Astrocyte (in vitro differentiated cells and primary cell): ENCODE measurements around the gene PRR5. TPM values are rescaled to one million over a fixed set of nuclear protein-coding genes. Genes with fewer than 3 reads are reported as not detected.

Source experiments
- DNase-seq: peaks from one replicate; pipeline ENCODE4 v3.0.0-alpha.2; 2010; ENCODE audit warnings: low read depth
- FAIRE-seq: peaks from 2 replicates; lab custom pipeline; 2011; peaks lifted over from hg19 to GRCh38; lab: Jason Lieb, UNC
- H2AFZ ChIP-seq: 2 replicates; pipeline ENCODE4 v1.6.0; 2012; ENCODE audit warnings: low read depth, low read length, inconsistent platforms
- H3K27ac ChIP-seq: 2 replicates; pipeline ENCODE4 v1.5.1; 2011; ENCODE audit warnings: low read depth, low read length, inconsistent platforms
- H3K27me3 ChIP-seq: 2 replicates; pipeline ENCODE4 v1.6.0; 2011; ENCODE audit warnings: low read length, inconsistent platforms; ENCODE audit not compliant: insufficient read depth
- H3K36me3 ChIP-seq: 2 replicates; pipeline ENCODE4 v1.5.1; 2011; ENCODE audit warnings: low read length, inconsistent platforms; ENCODE audit not compliant: insufficient read depth
- H3K4me1 ChIP-seq: 2 replicates; pipeline ENCODE4 v1.5.1; 2011; ENCODE audit warnings: low read length, inconsistent platforms; ENCODE audit not compliant: insufficient read depth
- H3K4me2 ChIP-seq: 2 replicates; pipeline ENCODE4 v1.6.0; 2012; ENCODE audit warnings: low read length, inconsistent platforms
- H3K4me3 ChIP-seq: 2 replicates; pipeline ENCODE4 v1.5.1; 2011; ENCODE audit warnings: low read depth, mild to moderate bottlenecking, low read length, inconsistent platforms; ENCODE audit not compliant: insufficient read depth
- H3K79me2 ChIP-seq: 2 replicates; pipeline ENCODE4 v1.6.0; 2012; ENCODE audit warnings: mild to moderate bottlenecking, low read length, inconsistent platforms; ENCODE audit not compliant: insufficient read depth
- H3K9ac ChIP-seq: 2 replicates; pipeline ENCODE4 v1.6.0; 2012; ENCODE audit warnings: mild to moderate bottlenecking, low read length, inconsistent platforms
- H3K9me3 ChIP-seq: 2 replicates; pipeline ENCODE4 v1.5.1; 2012; ENCODE audit warnings: low read depth, mild to moderate bottlenecking, low read length, inconsistent platforms; ENCODE audit not compliant: insufficient read depth
- H4K20me1 ChIP-seq: 2 replicates; pipeline ENCODE4 v1.6.0; 2012; ENCODE audit warnings: low read length, inconsistent platforms; ENCODE audit not compliant: insufficient read depth
- H3K27ac Mint-ChIP-seq: one replicate; pipeline ENCODE4 v1.8.0; 2021; ENCODE audit warnings: mild to moderate bottlenecking, mixed read lengths; ENCODE audit not compliant: unreplicated experiment
- H3K27me3 Mint-ChIP-seq: one replicate; pipeline ENCODE4 v1.8.0; 2021; ENCODE audit warnings: low read depth, mixed read lengths; ENCODE audit not compliant: unreplicated experiment
- H3K36me3 Mint-ChIP-seq: one replicate; pipeline ENCODE4 v1.8.0; 2021; ENCODE audit warnings: low read depth, mixed read lengths; ENCODE audit not compliant: unreplicated experiment
- H3K4me1 Mint-ChIP-seq: one replicate; pipeline ENCODE4 v1.8.0; 2021; ENCODE audit warnings: low read depth, mixed read lengths; ENCODE audit not compliant: unreplicated experiment
- H3K4me3 Mint-ChIP-seq: one replicate; pipeline ENCODE4 v1.8.0; 2021; ENCODE audit warnings: mild to moderate bottlenecking, moderate library complexity, mixed read lengths; ENCODE audit not compliant: unreplicated experiment
- H3K9me3 Mint-ChIP-seq: one replicate; pipeline ENCODE4 v1.8.0; 2021; ENCODE audit warnings: mild to moderate bottlenecking, mixed read lengths; ENCODE audit not compliant: unreplicated experiment
- EZH2 ChIP-seq: IDR thresholded peaks from 2 replicates; pipeline ENCODE4 v1.6.1; 2012; ENCODE audit warnings: mild to moderate bottlenecking, low read length, inconsistent platforms; ENCODE audit not compliant: insufficient read depth
- total RNA-seq: library from RNA; stranded (reverse); gene quantifications from 2 replicates; pipeline ENCODE4 v1.2.1, GENCODE V29; 2021
- TF ChIP-seq, protein P1 (sequence below): IDR thresholded peaks from 2 replicates; pipeline ENCODE4 v1.5.1; 2011; ENCODE audit warnings: low read depth, mild to moderate bottlenecking, inconsistent platforms, low read length, moderate library complexity; ENCODE audit not compliant: insufficient read depth

Gene PRR5
- total RNA-seq, 1 donor from 2014 or later, result 23.6 TPM

DNA sequence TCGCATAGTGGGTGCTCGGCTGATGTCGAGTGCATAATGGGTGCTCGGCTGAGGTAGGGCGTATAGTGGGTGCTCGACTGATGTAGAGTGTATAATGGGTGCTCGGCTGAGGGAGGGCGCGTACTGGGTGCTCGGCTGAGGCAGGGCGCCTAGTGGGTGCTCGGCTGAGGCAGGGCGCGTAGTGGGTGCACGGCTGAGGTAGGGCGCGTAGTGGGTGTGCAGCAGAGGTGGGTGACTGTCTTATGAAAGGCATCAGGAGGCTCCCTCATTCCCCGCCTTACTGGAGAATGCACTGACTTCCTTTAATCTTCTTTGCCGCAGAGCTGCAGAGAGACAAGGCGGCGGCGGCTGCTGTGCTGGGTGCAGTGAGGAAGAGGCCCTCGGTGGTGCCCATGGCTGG is 84.1 kb downstream of the PRR5 start:
- H3K27me3 Mint-ChIP-seq, result no peaks in the 10 kb centered on the region
- Histone ChIP-seq H2AFZ (no peak overlapping the region), H3K9ac (no peak overlapping the region), H4K20me1 (no peaks in the 10 kb centered on the region), H3K27me3 (no peaks in the 10 kb centered on the region), H3K4me2 (no peak overlapping the region), H3K4me1 (no peaks in the 10 kb centered on the region), H3K9me3 (no peaks in the 10 kb centered on the region), H3K27ac (no peak overlapping the region), H3K4me3 (no peak overlapping the region), H3K79me2 (no peaks in the 10 kb centered on the region), H3K36me3 (no peaks in the 10 kb centered on the region)
- no peak for TF ChIP-seq EZH2
- TF ChIP-seq, protein P1, sequence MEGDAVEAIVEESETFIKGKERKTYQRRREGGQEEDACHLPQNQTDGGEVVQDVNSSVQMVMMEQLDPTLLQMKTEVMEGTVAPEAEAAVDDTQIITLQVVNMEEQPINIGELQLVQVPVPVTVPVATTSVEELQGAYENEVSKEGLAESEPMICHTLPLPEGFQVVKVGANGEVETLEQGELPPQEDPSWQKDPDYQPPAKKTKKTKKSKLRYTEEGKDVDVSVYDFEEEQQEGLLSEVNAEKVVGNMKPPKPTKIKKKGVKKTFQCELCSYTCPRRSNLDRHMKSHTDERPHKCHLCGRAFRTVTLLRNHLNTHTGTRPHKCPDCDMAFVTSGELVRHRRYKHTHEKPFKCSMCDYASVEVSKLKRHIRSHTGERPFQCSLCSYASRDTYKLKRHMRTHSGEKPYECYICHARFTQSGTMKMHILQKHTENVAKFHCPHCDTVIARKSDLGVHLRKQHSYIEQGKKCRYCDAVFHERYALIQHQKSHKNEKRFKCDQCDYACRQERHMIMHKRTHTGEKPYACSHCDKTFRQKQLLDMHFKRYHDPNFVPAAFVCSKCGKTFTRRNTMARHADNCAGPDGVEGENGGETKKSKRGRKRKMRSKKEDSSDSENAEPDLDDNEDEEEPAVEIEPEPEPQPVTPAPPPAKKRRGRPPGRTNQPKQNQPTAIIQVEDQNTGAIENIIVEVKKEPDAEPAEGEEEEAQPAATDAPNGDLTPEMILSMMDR, result no peak
- no peak overlapping the region for H3K27ac Mint-ChIP-seq
- no peak for DNase-seq
- H3K36me3 Mint-ChIP-seq, result peaks cover 2% of the 10 kb centered on the region
- H3K9me3 Mint-ChIP-seq, result no peaks in the 10 kb centered on the region
- FAIRE-seq, result no peak
- H3K4me1 Mint-ChIP-seq, result no peaks in the 10 kb centered on the region
- no peak overlapping the region for H3K4me3 Mint-ChIP-seq

DNA sequence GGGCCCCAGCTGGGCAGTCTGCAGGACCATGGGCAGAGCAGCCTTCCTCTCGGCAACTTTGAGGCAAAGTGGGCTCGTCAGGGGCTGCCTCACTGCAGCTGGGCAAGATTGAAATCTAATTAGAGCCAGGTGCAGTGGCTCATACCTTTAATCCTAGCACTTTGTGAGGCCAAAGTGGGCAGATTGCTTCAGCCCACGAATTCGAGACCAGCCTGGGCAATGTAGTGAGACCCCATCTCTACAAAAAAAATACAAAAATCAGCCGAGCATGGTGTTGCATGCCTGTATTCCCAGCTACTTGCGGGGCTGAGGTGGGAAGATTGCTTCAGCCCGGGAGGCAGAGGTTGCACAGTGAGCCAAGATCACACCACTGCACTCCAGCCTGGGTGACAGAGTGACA is 84.6 kb downstream of the PRR5 start:
- Histone ChIP-seq H3K9me3 (no peaks in the 10 kb centered on the region), H3K36me3 (no peaks in the 10 kb centered on the region), H3K9ac (no peak overlapping the region), H4K20me1 (no peaks in the 10 kb centered on the region), H3K4me3 (no peak overlapping the region), H3K27me3 (no peaks in the 10 kb centered on the region), H3K79me2 (no peaks in the 10 kb centered on the region), H3K27ac (no peak overlapping the region), H3K4me1 (no peaks in the 10 kb centered on the region), H3K4me2 (no peak overlapping the region), H2AFZ (no peak overlapping the region)
- DNase-seq (no peak), FAIRE-seq (no peak)
- no peak for TF ChIP-seq EZH2
- TF ChIP-seq, protein P1, result no peak
- Mint-ChIP-seq H3K27me3 (no peaks in the 10 kb centered on the region), H3K36me3 (peaks cover 2% of the 10 kb centered on the region), H3K9me3 (no peaks in the 10 kb centered on the region), H3K4me3 (no peak overlapping the region), H3K27ac (no peak overlapping the region), H3K4me1 (no peaks in the 10 kb centered on the region)

Other genes starting within 250 kb of the PRR5 start
- gene RTL6, start 204.0 kb upstream of the PRR5 start, total RNA-seq, result 15.4 and 15.6 TPM in 2 replicates
- 1.3 and 2.8 TPM in 2 replicates for gene ARHGAP8, start 50.4 kb downstream of the PRR5 start, total RNA-seq